KMS-11 (cell line): ENCODE results near the gene TMEM243.

ENCODE experiments used
- H2AFZ ChIP-seq: fragments of 200-600 bp; sonication (generic); 2 replicates; pipeline ENCODE4 v1.6.1; 2016; ENCODE audit warnings: antibody characterized with exemption, mixed run types, low read depth
- H3K27ac ChIP-seq: fragments of 200-600 bp; sonication (generic); 2 replicates; pipeline ENCODE4 v1.6.1; 2016; ENCODE audit warnings: mild to moderate bottlenecking, mixed run types
- H3K27me3 ChIP-seq: fragments of 200-600 bp; sonication (generic); 2 replicates; pipeline ENCODE4 v1.6.1; 2017; ENCODE audit warnings: mild to moderate bottlenecking, low read depth, mixed run types, moderate library complexity; ENCODE audit not compliant: insufficient read depth
- H3K36me3 ChIP-seq: fragments of 200-600 bp; sonication (generic); 2 replicates; pipeline ENCODE4 v1.6.1; 2017; ENCODE audit warnings: mild to moderate bottlenecking, mixed run types; ENCODE audit not compliant: insufficient read depth
- H3K4me1 ChIP-seq: fragments of 200-600 bp; sonication (generic); 2 replicates; pipeline ENCODE4 v1.6.1; 2016; ENCODE audit warnings: mild to moderate bottlenecking, low read depth, mixed run types; ENCODE audit not compliant: poor library complexity, severe bottlenecking
- H3K4me2 ChIP-seq: fragments of 200-600 bp; sonication (generic); 2 replicates; pipeline ENCODE4 v1.7.0; 2016; ENCODE audit warnings: mild to moderate bottlenecking, mixed run types
- H3K4me3 ChIP-seq: fragments of 200-600 bp; sonication (generic); IDR thresholded peaks from 2 replicates; pipeline ENCODE4 v1.6.1; 2017; ENCODE audit warnings: low read depth, low read length, mixed read lengths; ENCODE audit not compliant: insufficient read depth
- H3K79me2 ChIP-seq: fragments of 200-600 bp; sonication (generic); 2 replicates; pipeline ENCODE4 v1.6.1; 2016; ENCODE audit warnings: low read depth, mixed run types; ENCODE audit not compliant: insufficient read depth
- H3K9ac ChIP-seq: fragments of 200-600 bp; sonication (generic); 2 replicates; pipeline ENCODE4 v1.6.1; 2016; ENCODE audit warnings: mild to moderate bottlenecking, mixed run types
- H4K20me1 ChIP-seq: fragments of 200-600 bp; sonication (generic); 2 replicates; pipeline ENCODE4 v1.6.1; 2016; ENCODE audit warnings: mild to moderate bottlenecking, mixed run types; ENCODE audit not compliant: insufficient read depth
- TF ChIP-seq, protein P1 (sequence below): fragments of 200-600 bp; sonication (generic); conservative IDR thresholded peaks from 2 replicates; pipeline ENCODE4 v1.6.1; 2017; ENCODE audit warnings: low read depth, mild to moderate bottlenecking, antibody characterized with exemption, low read length, moderate library complexity, mixed read lengths

The TMEM243 gene

DNA sequence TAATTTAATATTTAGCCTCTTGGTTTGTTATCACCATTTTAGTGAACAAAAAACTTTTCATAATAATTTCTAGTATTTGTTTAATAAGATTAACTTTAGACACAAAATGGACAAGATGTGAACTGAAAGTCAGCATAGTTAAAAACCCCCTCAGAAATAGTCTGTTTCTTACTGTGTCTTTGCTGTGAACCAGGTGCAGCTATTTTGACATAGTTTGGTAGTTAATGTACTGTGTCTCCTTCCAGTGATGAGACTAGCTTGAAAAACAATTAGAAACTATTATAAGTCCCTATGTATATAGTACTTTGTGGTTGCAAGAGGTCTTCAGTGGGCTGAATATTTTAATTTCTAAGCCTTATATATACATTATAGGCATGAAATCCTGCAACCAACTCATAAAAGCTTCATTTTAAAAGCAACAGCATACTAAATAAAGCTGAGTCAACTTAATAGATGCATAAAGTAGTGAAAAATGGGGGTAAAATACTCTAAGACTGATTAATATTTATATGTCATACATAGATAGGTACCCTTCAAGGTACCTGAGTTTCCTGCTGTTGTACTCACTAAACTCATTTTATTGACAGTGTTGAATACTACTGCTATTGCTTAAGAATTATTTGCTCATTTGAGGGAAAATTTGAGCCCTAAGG, 48.1 kb downstream of the TMEM243 start:
- no peak overlapping the region for H3K9ac ChIP-seq
- TF ChIP-seq, protein P1, sequence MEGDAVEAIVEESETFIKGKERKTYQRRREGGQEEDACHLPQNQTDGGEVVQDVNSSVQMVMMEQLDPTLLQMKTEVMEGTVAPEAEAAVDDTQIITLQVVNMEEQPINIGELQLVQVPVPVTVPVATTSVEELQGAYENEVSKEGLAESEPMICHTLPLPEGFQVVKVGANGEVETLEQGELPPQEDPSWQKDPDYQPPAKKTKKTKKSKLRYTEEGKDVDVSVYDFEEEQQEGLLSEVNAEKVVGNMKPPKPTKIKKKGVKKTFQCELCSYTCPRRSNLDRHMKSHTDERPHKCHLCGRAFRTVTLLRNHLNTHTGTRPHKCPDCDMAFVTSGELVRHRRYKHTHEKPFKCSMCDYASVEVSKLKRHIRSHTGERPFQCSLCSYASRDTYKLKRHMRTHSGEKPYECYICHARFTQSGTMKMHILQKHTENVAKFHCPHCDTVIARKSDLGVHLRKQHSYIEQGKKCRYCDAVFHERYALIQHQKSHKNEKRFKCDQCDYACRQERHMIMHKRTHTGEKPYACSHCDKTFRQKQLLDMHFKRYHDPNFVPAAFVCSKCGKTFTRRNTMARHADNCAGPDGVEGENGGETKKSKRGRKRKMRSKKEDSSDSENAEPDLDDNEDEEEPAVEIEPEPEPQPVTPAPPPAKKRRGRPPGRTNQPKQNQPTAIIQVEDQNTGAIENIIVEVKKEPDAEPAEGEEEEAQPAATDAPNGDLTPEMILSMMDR, result no peak
- H2AFZ ChIP-seq, result no peak overlapping the region
- no peak overlapping the region for H3K4me3 ChIP-seq
- H3K36me3 ChIP-seq, result peaks cover 21% of the 10 kb centered on the region; the same call in 1 of the 2 replicates
- H3K4me1 ChIP-seq, result no peaks in the 10 kb centered on the region
- H3K4me2 ChIP-seq, result no peak overlapping the region
- no peaks in the 10 kb centered on the region for H3K79me2 ChIP-seq
- H3K27me3 ChIP-seq, result no peaks in the 10 kb centered on the region
- H3K27ac ChIP-seq, result no peak overlapping the region
- H4K20me1 ChIP-seq, result no peaks in the 10 kb centered on the region

DNA sequence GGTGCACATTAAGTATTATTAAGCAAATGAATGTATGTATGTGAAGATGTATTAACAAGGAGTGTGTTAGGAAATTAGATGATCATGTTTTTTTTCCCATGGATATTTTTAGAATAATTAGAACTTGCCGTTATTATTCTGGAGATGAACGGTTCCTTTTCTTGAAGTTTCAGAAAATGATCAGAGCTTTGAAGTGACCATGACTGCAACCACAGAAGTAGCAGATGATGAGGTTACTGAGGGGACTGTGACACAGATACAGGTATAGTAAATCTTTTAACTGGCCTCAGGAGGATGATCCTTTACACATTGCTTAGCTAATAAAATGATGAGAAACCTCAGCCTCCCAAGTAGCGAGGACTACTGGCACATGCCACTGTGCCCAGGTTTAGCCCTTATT, 48.7 kb downstream of the TMEM243 start:
- no peaks in the 10 kb centered on the region for H3K79me2 ChIP-seq
- TF ChIP-seq, protein P1, result no peak

DNA sequence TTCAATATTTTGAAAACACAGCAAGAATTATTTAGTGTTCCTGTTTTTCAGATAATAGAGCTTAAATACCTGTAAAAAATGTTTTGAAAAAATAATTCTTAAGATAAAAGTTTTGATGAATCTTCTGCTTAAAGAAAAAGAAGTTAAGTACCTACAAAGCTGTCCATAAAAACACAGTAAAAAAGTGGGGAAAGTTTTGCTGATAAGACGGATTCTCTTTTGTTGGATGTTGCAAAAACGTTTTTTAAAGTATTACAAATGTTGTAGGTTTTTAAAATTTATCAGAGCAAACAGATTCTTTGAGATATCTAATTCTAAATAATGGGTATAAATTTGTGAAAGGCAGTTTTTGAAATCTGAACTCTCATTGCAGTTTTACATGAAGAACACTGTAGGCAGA, 55.1 kb downstream of the TMEM243 start:
- Histone ChIP-seq H3K4me1 (peaks cover 15% of the 10 kb centered on the region), H3K4me3 (no peak overlapping the region), H2AFZ (no peak overlapping the region), H3K36me3 (no peaks in the 10 kb centered on the region; the same call in 1 of the 2 replicates), H3K9ac (no peak overlapping the region), H3K27me3 (no peaks in the 10 kb centered on the region), H3K4me2 (no peak overlapping the region), H3K79me2 (peaks cover 42% of the 10 kb centered on the region), H3K27ac (no peak overlapping the region), H4K20me1 (peaks cover 9% of the 10 kb centered on the region; the same call in 1 of the 2 replicates)
- TF ChIP-seq, protein P1, result no peak

More for the DNA sequence above, 48.7 kb downstream of the TMEM243 start:
- Histone ChIP-seq H3K27me3 (no peaks in the 10 kb centered on the region), H3K4me3 (no peak overlapping the region), H2AFZ (no peak overlapping the region), H4K20me1 (no peaks in the 10 kb centered on the region), H3K36me3 (peaks cover 21% of the 10 kb centered on the region; the same call in 1 of the 2 replicates), H3K4me2 (no peak overlapping the region), H3K9ac (no peak overlapping the region), H3K4me1 (no peaks in the 10 kb centered on the region), H3K27ac (no peak overlapping the region)

DNA sequence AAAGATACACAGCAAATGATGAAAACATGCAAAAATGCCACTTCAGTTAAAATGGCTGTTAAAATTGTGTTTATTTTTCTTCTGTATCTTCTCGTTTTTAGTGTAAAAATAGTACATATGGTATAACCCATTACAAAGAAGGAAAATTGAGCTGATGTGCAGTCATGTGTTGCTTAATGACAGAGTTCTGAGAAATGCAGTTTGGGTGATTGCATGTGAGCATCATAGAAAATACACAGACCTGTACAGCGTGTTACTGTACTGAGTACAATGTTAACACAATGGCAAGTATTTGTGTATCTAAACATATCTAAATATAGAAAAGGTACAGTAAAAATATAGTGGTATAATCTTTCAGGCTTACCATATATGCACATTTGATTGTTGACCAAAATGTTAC, 60.0 kb downstream of the TMEM243 start:
- H2AFZ ChIP-seq, result no peak overlapping the region
- peaks cover 91% of the 10 kb centered on the region for H3K79me2 ChIP-seq
- H3K9ac ChIP-seq, result no peak overlapping the region
- H3K4me3 ChIP-seq, result no peak overlapping the region
- no peaks in the 10 kb centered on the region; the same call in 1 of the 2 replicates for H3K36me3 ChIP-seq
- H3K27me3 ChIP-seq, result no peaks in the 10 kb centered on the region
- H4K20me1 ChIP-seq, result peaks cover 28% of the 10 kb centered on the region
- H3K4me2 ChIP-seq, result no peak overlapping the region
- H3K4me1 ChIP-seq, result peaks cover 53% of the 10 kb centered on the region
- TF ChIP-seq, protein P1, result no peak
- no peak overlapping the region for H3K27ac ChIP-seq
